HCT116 (cell line): ENCODE data around the gene SRGN. TPM values are rescaled to one million over a fixed set of nuclear protein-coding genes. Genes with fewer than 3 reads are reported as not detected.

Experiments used
- ATAC-seq: fragments of 200-7000 bp; cut with Tn5 transposase; 2 replicates; pipeline ENCODE4 v1.9.1; 2020; ENCODE audit warnings: mild to moderate bottlenecking, moderate library complexity
- BruUV-seq: library from RNA; stranded (reverse); fragments of 400-500 nt; replicated peaks from 2 replicates; lab custom pipeline; 2021; lab: Mats Ljungman, UMichigan
- CTCF ChIA-PET: fragments of 300-600 bp; sonication (Branson Sonifier 250); formaldehyde crosslinking; loops from one replicate; lab custom pipeline; 2021; ENCODE audit warnings: antibody characterized with exemption; lab: Charles Lee
- POLR2A ChIA-PET: fragments of 300-600, 350-600 bp; sonication (Branson Sonifier 250); formaldehyde crosslinking; loops from one replicate; lab custom pipeline; 2021; ENCODE audit warnings: antibody characterized with exemption; lab: Charles Lee
- RAD21 ChIA-PET, 2 experiments: fragments of 300-600 bp; sonication (Branson Sonifier 250); formaldehyde crosslinking; loops; one replicate each; lab custom pipeline; 2023; ENCODE audit warnings: low total read pairs in 2 of 2; ENCODE audit not compliant: uncharacterized antibody in 2 of 2, unreplicated experiment in 2 of 2, low non-redundant PET in 1 of 2; lab: Charles Lee
- DNase-seq: peaks from one replicate; pipeline ENCODE4 v3.0.0-alpha.2; 2010; ENCODE audit warnings: low read depth, low spot score
- H2AFZ ChIP-seq: fragments of 200-600 bp; shearing (Covaris generic), sonication (generic); 2 replicates; pipeline ENCODE4 v1.6.1; 2017; ENCODE audit warnings: low read depth, mixed run types, mixed read lengths, antibody characterized with exemption, low read length; ENCODE audit not compliant: poor library complexity, severe bottlenecking
- H3K27ac ChIP-seq: 2 replicates; pipeline ENCODE4 v1.5.1; 2012; ENCODE audit warnings: low read depth, low read length
- H3K27me3 ChIP-seq: fragments of 200-600 bp; sonication (generic); 2 replicates; pipeline ENCODE4 v1.6.1; 2016; ENCODE audit warnings: mixed run types, low read length, mixed read lengths; ENCODE audit not compliant: insufficient read depth
- H3K36me3 ChIP-seq, 2 experiments: fragments of 200-500 bp in 1 of 2; fragments of 200-600 bp in 1 of 2; sonication (Bioruptor generic) in 1 of 2; sonication (generic) in 1 of 2; 2 replicates each; pipeline versions ENCODE4 v1.5.1 to v1.6.1; 2014 to 2016; ENCODE audit warnings: low read length in 2 of 2, inconsistent platforms in 1 of 2, mixed read lengths in 1 of 2, mixed run types in 1 of 2; ENCODE audit not compliant: insufficient read depth in 2 of 2, control insufficient read depth in 1 of 2
- H3K4me1 ChIP-seq, 2 experiments: fragments of 200-600 bp in 1 of 2; sonication (generic) in 1 of 2; 2 replicates each; pipeline versions ENCODE4 v1.5.1 to v1.6.1; 2012 to 2017; ENCODE audit warnings: low read length in 2 of 2, inconsistent platforms in 1 of 2, mild to moderate bottlenecking in 1 of 2, mixed read lengths in 1 of 2, mixed run types in 1 of 2, moderate library complexity in 1 of 2; ENCODE audit not compliant: insufficient read depth in 2 of 2, control insufficient read depth in 1 of 2
- H3K4me2 ChIP-seq: fragments of 200-600 bp; sonication (generic); 2 replicates; pipeline ENCODE4 v1.6.1; 2017; ENCODE audit warnings: mixed run types, low read length, mixed read lengths
- H3K4me3 ChIP-seq, 2 experiments: fragments of 200-600 bp in 1 of 2; sonication (generic) in 1 of 2; replicated peaks in 1 of 2; 2 replicates each; pipeline ENCODE4 v1.5.1; 2011 to 2016; ENCODE audit warnings: low read length in 2 of 2, control low read depth in 1 of 2, low read depth in 1 of 2, mild to moderate bottlenecking in 1 of 2, mixed read lengths in 1 of 2, mixed run types in 1 of 2
- H3K79me2 ChIP-seq: fragments of 200-600 bp; sonication (generic); 2 replicates; pipeline ENCODE4 v1.6.1; 2017; ENCODE audit warnings: mild to moderate bottlenecking, mixed run types, low read length, moderate library complexity, mixed read lengths; ENCODE audit not compliant: insufficient read depth
- H3K9ac ChIP-seq: fragments of 200-600 bp; sonication (generic); 2 replicates; pipeline ENCODE4 v1.6.1; 2016; ENCODE audit warnings: low read length, mixed read lengths
- H3K9me2 ChIP-seq: fragments of 200-600 bp; sonication (generic), shearing (Covaris generic); 2 replicates; pipeline ENCODE4 v1.6.1; 2017; ENCODE audit warnings: mixed run types, mild to moderate bottlenecking, moderate library complexity; ENCODE audit not compliant: insufficient read depth
- H3K9me3 ChIP-seq, 2 experiments: fragments of 200-500 bp in 1 of 2; fragments of 200-600 bp in 1 of 2; sonication (Bioruptor generic) in 1 of 2; sonication (generic) in 1 of 2; 2 replicates each; pipeline ENCODE4 v1.6.1; 2014 to 2017; ENCODE audit warnings: low read length in 2 of 2, mixed read lengths in 2 of 2, inconsistent platforms in 1 of 2, low read depth in 1 of 2, mild to moderate bottlenecking in 1 of 2, mixed run types in 1 of 2, moderate library complexity in 1 of 2; ENCODE audit not compliant: control insufficient read depth in 1 of 2, insufficient read depth in 1 of 2
- H4K20me1 ChIP-seq: fragments of 200-600 bp; sonication (generic), shearing (Covaris generic); 2 replicates; pipeline ENCODE4 v1.6.1; 2017; ENCODE audit warnings: mixed run types, mild to moderate bottlenecking, moderate library complexity; ENCODE audit not compliant: insufficient read depth
- ATF3 ChIP-seq: IDR thresholded peaks from 2 replicates; pipeline ENCODE4 v1.6.1; 2012
- RAD21 ChIP-seq: IDR thresholded peaks from 2 replicates; pipeline ENCODE4 v1.6.1; 2012; ENCODE audit warnings: low read depth, mild to moderate bottlenecking
- REST ChIP-seq: IDR thresholded peaks from 2 replicates; pipeline ENCODE4 v1.6.1; 2012; ENCODE audit warnings: low read depth
- intact Hi-C: fragments of 100-400 bp; cut with micrococcal nuclease; formaldehyde crosslinking; loops from 2 replicates; pipeline ENCODE4 v1.10.0; 2022
- total RNA-seq: library from RNA; stranded (reverse); gene quantifications from one replicate; pipeline ENCODE4 v1.2.1, GENCODE V29; 2021; ENCODE audit not compliant: unreplicated experiment
- TF ChIP-seq, protein P1 (sequence below): IDR thresholded peaks from 2 replicates; pipeline ENCODE4 v1.6.1; 2011; ENCODE audit warnings: mild to moderate bottlenecking, low read length, moderate library complexity; ENCODE audit not compliant: insufficient replicate concordance; ENCODE audit errors: extremely low read depth
- TF ChIP-seq, protein P2 (sequence below), 3 experiments: fragments of 200-600 bp in 1 of 3; sonication (generic) in 1 of 3; IDR thresholded peaks in 2 of 3; conservative IDR thresholded peaks in 1 of 3; 2 replicates each; pipeline ENCODE4 v1.5.1; 2012 to 2017; ENCODE audit warnings: low read depth in 2 of 3, low read length in 2 of 3, antibody characterized with exemption in 1 of 3, borderline replicate concordance in 1 of 3, control low read depth in 1 of 3, mild to moderate bottlenecking in 1 of 3, mixed read lengths in 1 of 3, mixed run types in 1 of 3, moderate library complexity in 1 of 3; ENCODE audit not compliant: insufficient read depth in 1 of 3

SRGN gene
- total RNA-seq, 1 experiment from 2014 or later: 1.8 TPM

DNA sequence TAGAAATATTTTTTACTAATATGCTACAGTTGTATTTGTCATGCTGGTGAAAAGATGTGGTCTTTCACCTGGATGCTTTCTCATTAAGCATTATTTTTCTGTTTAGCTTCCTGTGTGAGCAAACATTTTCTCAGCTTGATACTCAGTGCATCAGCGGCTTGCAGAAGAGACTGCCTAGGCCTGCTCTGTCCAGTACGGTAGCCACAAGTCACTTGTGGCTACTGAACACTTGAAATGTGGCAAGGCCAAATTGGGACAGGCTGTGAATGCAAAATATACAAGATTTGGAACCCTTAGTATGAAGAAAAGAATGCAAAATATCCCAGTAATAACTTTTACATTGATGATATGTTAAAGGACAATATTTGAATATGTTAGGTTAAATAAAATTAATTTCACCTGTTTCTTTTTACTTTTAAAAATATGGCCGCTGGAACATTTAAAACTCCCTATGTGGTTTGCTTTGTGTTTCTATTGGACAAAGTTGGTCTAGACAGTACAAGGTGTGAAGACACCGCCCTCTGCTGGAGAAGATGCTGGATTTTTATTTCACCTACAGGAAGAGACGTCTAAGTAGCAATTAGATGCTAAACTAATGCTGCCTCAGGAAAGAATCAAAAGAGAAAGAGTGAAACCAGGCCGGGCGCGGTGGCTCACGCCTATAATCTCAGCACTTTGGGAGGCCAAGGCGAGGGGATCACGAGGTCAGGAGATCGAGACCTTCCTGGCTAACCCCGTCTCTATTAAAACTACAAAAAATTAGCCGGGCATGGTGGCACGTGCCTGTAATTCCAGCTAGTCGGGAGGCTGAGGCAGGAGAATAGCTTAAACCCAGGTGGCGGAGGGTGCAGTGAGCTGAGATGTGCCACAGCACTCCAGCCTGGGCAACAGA lies 5.3 kb downstream of the SRGN start (continued):
- TF ChIP-seq, protein P1, sequence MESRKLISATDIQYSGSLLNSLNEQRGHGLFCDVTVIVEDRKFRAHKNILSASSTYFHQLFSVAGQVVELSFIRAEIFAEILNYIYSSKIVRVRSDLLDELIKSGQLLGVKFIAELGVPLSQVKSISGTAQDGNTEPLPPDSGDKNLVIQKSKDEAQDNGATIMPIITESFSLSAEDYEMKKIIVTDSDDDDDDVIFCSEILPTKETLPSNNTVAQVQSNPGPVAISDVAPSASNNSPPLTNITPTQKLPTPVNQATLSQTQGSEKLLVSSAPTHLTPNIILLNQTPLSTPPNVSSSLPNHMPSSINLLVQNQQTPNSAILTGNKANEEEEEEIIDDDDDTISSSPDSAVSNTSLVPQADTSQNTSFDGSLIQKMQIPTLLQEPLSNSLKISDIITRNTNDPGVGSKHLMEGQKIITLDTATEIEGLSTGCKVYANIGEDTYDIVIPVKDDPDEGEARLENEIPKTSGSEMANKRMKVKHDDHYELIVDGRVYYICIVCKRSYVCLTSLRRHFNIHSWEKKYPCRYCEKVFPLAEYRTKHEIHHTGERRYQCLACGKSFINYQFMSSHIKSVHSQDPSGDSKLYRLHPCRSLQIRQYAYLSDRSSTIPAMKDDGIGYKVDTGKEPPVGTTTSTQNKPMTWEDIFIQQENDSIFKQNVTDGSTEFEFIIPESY: no peak

DNA sequence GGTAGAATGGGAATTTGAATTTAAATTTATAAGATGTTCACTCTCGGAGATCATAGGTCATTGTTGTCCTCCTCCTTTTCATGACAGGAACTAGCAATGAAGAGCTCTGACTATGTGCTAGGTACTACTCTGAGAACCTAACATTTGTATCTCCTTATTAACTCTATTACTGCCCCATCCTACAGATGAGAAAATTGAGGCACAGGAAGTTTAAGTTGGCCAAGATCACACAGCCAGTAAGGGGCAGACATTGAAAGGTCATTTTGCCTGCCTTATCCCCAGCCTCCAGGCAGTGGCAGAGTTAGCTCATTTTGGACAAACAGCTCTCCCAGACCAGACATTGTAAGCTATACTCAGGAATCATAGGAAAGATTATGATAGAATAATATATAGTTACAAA lies 6.0 kb downstream of the SRGN start:
- Histone ChIP-seq H3K4me3 (no peak overlapping the region), H3K27me3 (no peaks in the 10 kb centered on the region), H3K27ac (no peak overlapping the region), H3K9ac (no peak overlapping the region), H3K4me2 (no peak overlapping the region), H2AFZ (peak overlapping the region; percentile 89), H3K9me3 (no peaks in the 10 kb centered on the region), H3K79me2 (no peaks in the 10 kb centered on the region), H3K4me1 (peaks cover 0 to 2% of the 10 kb centered on the region in 2 experiments; a peak in 2 of 4 replicates), H3K9me2 (no peaks in the 10 kb centered on the region), H3K36me3 (no peaks in the 10 kb centered on the region), H4K20me1 (no peaks in the 10 kb centered on the region)
- TF ChIP-seq ATF3 (no peak), REST (no peak), RAD21 (peak; percentile 69)
- TF ChIP-seq, protein P2, sequence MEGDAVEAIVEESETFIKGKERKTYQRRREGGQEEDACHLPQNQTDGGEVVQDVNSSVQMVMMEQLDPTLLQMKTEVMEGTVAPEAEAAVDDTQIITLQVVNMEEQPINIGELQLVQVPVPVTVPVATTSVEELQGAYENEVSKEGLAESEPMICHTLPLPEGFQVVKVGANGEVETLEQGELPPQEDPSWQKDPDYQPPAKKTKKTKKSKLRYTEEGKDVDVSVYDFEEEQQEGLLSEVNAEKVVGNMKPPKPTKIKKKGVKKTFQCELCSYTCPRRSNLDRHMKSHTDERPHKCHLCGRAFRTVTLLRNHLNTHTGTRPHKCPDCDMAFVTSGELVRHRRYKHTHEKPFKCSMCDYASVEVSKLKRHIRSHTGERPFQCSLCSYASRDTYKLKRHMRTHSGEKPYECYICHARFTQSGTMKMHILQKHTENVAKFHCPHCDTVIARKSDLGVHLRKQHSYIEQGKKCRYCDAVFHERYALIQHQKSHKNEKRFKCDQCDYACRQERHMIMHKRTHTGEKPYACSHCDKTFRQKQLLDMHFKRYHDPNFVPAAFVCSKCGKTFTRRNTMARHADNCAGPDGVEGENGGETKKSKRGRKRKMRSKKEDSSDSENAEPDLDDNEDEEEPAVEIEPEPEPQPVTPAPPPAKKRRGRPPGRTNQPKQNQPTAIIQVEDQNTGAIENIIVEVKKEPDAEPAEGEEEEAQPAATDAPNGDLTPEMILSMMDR (IDR thresholded peaks at IDR 0.05 in 2 of 3, conservative IDR thresholded peaks at IDR 0.05 in 1 of 3; ENCODE audit: borderline replicate concordance in 1 of 3, insufficient read depth in 1 of 3, low read depth in 2 of 3, low read length in 2 of 3): peak in 1 of 3 experiments; percentile 46; a peak in 2 of 6 replicates
- intact Hi-C loops: loop anchor here (1.0 to 5.0 kb wide), 3 partner anchors 89 to 302 kb away; no protein-coding TSS in a partner anchor
- ChIA-PET CTCF (interaction anchor here (0.8 to 1.8 kb wide), 4 partner anchors 10 to 299 kb away, joined by 3 to 17 read pairs (median 6); no protein-coding TSS in a partner anchor), POLR2A (no interaction called here), RAD21 (interaction anchor here in 1 of 2 experiments (1.1 kb wide), 1 partner anchor 298 kb away, joined by 3 read pairs; no protein-coding TSS in a partner anchor)
- ATAC-seq: peak; percentile 26; the same call in 1 of the 2 replicates
- DNase-seq: peak; percentile 27
- no TSS peak for BruUV-seq
